H1 (cell line): ENCODE results near the gene HES1.

Source experiments
- CHD7 ChIP-seq: fragments of 300-600 bp; sonication (generic); IDR thresholded peaks from 2 replicates; pipeline ENCODE4 v1.7.1; 2012; ENCODE audit warnings: low read length, moderate library complexity, mild to moderate bottlenecking, inconsistent platforms; ENCODE audit not compliant: insufficient replicate concordance
- PHF8 ChIP-seq: fragments of 200-600 bp; sonication (generic); conservative IDR thresholded peaks from 2 replicates; pipeline ENCODE4 v1.7.1; 2012; ENCODE audit warnings: low read depth, mild to moderate bottlenecking, inconsistent platforms, low read length, moderate library complexity
- POLR2A ChIP-seq, 2 experiments: IDR thresholded peaks; 1 replicate in 1 of 2; 2 replicates in 1 of 2; pipeline ENCODE4 v1.6.1; 2011; ENCODE audit warnings: low read depth in 2 of 2, low read length in 2 of 2, mild to moderate bottlenecking in 2 of 2; ENCODE audit errors: control extremely low read depth in 1 of 2

- TF ChIP-seq POLR2A (IDR thresholded peaks at IDR 0.05; ENCODE audit: control extremely low read depth in 1 of 2, low read depth in 2 of 2, low read length in 2 of 2) (no peak), PHF8 (no peak), CHD7 (no peak)
Observed at GRCh38 chr3:194164861-194165260, 28.9 kb downstream of the HES1 start.
